Parathyroid adenoma (tissue), 2 donors: ENCODE data around the gene TMEM14C.
"Not testable (repeated sequence)": the region's sequence is repeated elsewhere in the genome, so short reads cannot be mapped to it uniquely, and the experiment has no call there.

Source experiments
- H2AFZ ChIP-seq: fragments of 300-600 bp; sonication (generic); one replicate; pipeline ENCODE4 v1.7.0; 2017; ENCODE audit warnings: antibody characterized with exemption, mild to moderate bottlenecking
- H3K27ac ChIP-seq: fragments of 300-600 bp; sonication (generic); one replicate; pipeline ENCODE4 v1.7.0; 2017
- H3K27me3 ChIP-seq: fragments of 300-600 bp; sonication (generic); one replicate; pipeline ENCODE4 v1.7.0; 2017; ENCODE audit warnings: low read length; ENCODE audit not compliant: control insufficient read depth, insufficient read depth
- H3K36me3 ChIP-seq: fragments of 300-600 bp; sonication (generic); one replicate; pipeline ENCODE4 v1.7.0; 2017; ENCODE audit warnings: low read length; ENCODE audit not compliant: control insufficient read depth, insufficient read depth
- H3K4me1 ChIP-seq: fragments of 300-600 bp; sonication (generic); one replicate; pipeline ENCODE4 v1.7.0; 2017; ENCODE audit warnings: control low read depth
- H3K4me2 ChIP-seq: fragments of 300-600 bp; sonication (generic); one replicate; pipeline ENCODE4 v1.7.0; 2017; ENCODE audit warnings: low read length
- H3K4me3 ChIP-seq: fragments of 300-600 bp; sonication (generic); one replicate; pipeline ENCODE4 v1.7.0; 2017; ENCODE audit warnings: low read depth, low read length
- H3K79me2 ChIP-seq: fragments of 300-600 bp; sonication (generic); one replicate; pipeline ENCODE4 v1.7.0; 2017; ENCODE audit warnings: control low read depth
- H3K9ac ChIP-seq: fragments of 300-600 bp; sonication (generic); one replicate; pipeline ENCODE4 v1.7.0; 2017; ENCODE audit warnings: mild to moderate bottlenecking
- H3K9me3 ChIP-seq: fragments of 300-600 bp; sonication (generic); one replicate; pipeline ENCODE4 v1.7.0; 2017; ENCODE audit warnings: low read length; ENCODE audit not compliant: control insufficient read depth
- TF ChIP-seq, protein P1 (sequence below): fragments of 300-600 bp; sonication (generic); IDR thresholded peaks from one replicate; pipeline ENCODE4 v1.7.0; 2017; ENCODE audit warnings: antibody characterized with exemption, mild to moderate bottlenecking
- donor health status: primary hyperparathyroidism.

Gene TMEM14C

GRCh38 chr6:10736731-10737130, 13.9 kb downstream of the TMEM14C start:
- Histone ChIP-seq H3K9ac (no peak overlapping the region), H3K36me3 (no peaks in the 10 kb centered on the region), H3K4me3 (no peak overlapping the region), H2AFZ (no peak overlapping the region), H3K27ac (no peak overlapping the region), H3K9me3 (no peaks in the 10 kb centered on the region), H3K79me2 (peaks cover 4% of the 10 kb centered on the region), H3K4me2 (no peak overlapping the region), H3K4me1 (peaks cover 10% of the 10 kb centered on the region), H3K27me3 (no peaks in the 10 kb centered on the region)
- TF ChIP-seq, protein P1, sequence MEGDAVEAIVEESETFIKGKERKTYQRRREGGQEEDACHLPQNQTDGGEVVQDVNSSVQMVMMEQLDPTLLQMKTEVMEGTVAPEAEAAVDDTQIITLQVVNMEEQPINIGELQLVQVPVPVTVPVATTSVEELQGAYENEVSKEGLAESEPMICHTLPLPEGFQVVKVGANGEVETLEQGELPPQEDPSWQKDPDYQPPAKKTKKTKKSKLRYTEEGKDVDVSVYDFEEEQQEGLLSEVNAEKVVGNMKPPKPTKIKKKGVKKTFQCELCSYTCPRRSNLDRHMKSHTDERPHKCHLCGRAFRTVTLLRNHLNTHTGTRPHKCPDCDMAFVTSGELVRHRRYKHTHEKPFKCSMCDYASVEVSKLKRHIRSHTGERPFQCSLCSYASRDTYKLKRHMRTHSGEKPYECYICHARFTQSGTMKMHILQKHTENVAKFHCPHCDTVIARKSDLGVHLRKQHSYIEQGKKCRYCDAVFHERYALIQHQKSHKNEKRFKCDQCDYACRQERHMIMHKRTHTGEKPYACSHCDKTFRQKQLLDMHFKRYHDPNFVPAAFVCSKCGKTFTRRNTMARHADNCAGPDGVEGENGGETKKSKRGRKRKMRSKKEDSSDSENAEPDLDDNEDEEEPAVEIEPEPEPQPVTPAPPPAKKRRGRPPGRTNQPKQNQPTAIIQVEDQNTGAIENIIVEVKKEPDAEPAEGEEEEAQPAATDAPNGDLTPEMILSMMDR, result no peak

- Histone ChIP-seq H3K4me3 (no peak overlapping the region), H3K4me1 (no peaks in the 10 kb centered on the region), H3K9ac (no peak overlapping the region), H3K27me3 (no peaks in the 10 kb centered on the region), H3K27ac (no peak overlapping the region), H3K79me2 (peaks cover 4% of the 10 kb centered on the region), H3K4me2 (no peak overlapping the region), H3K9me3 (no peaks in the 10 kb centered on the region), H2AFZ (no peak overlapping the region), H3K36me3 (no peaks in the 10 kb centered on the region)
- TF ChIP-seq, protein P1, result no peak
Observed at GRCh38 chr6:10740061-10740460, 17.2 kb downstream of the TMEM14C start.

- H3K4me1 ChIP-seq, H3K36me3 ChIP-seq, H3K27ac ChIP-seq, H3K79me2 ChIP-seq, H3K27me3 ChIP-seq, H3K9me3 ChIP-seq, H3K4me2 ChIP-seq, H3K4me3 ChIP-seq, H3K9ac ChIP-seq, H2AFZ ChIP-seq: not testable (repeated sequence)
Observed at GRCh38 chr6:10741643-10742042, 18.8 kb downstream of the TMEM14C start.

DNA sequence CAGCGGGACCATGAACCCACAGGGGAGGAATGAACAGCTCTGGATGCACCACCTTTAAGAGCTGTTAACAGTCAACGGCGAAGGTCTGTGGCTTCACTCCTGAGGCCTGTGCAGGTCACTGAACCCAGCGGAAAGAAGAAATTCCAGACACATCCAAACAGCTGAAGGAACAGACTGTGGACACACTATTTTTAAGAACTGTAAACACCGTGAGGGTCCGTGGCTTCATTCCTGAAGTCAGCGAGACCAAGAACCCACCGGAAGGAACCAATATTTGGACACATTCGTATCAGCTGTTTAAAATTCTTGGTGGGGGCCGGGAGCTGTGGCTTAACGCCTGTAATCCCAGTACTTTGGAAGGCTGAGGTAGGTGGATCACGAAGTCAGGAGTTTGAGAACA, 19.4 kb downstream of the TMEM14C start:
- no peaks in the 10 kb centered on the region for H3K27me3 ChIP-seq
- H3K4me2 ChIP-seq, result no peak overlapping the region
- TF ChIP-seq, protein P1, result no peak
- H3K9ac ChIP-seq, result no peak overlapping the region
- no peak overlapping the region for H3K4me3 ChIP-seq
- H3K4me1 ChIP-seq, result no peaks in the 10 kb centered on the region
- H2AFZ ChIP-seq, result no peak overlapping the region
- H3K36me3 ChIP-seq, result no peaks in the 10 kb centered on the region
- no peaks in the 10 kb centered on the region for H3K9me3 ChIP-seq
- H3K79me2 ChIP-seq, result peaks cover 4% of the 10 kb centered on the region
- H3K27ac ChIP-seq, result no peak overlapping the region

DNA sequence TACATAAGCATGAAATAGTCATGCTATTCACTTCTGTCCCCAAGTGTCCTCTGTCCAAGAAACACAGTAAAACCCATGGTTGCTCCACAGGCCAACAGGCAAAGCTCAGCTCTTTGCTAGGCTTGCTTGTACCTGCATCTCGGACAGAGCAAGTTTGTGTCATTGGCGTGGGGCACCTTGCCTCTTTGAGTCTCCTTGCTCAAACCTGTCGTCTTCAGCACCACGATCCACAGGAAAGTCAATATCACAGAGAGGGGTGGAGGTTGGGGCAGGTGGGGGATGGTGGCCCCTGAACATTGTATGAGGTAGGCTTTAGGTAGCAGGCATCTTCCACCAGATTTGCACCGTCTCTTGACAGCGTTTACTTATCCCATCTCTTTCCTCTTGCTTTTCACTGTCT, 20.6 kb downstream of the TMEM14C start:
- H3K36me3 ChIP-seq, result no peaks in the 10 kb centered on the region
- no peaks in the 10 kb centered on the region for H3K9me3 ChIP-seq
- H3K4me1 ChIP-seq, result peaks cover 3% of the 10 kb centered on the region
- TF ChIP-seq, protein P1, result no peak
- H3K9ac ChIP-seq, result no peak overlapping the region
- H3K4me2 ChIP-seq, result no peak overlapping the region
- no peak overlapping the region for H3K27ac ChIP-seq
- peaks cover 11% of the 10 kb centered on the region for H3K79me2 ChIP-seq
- H3K27me3 ChIP-seq, result no peaks in the 10 kb centered on the region
- H2AFZ ChIP-seq, result no peak overlapping the region
- H3K4me3 ChIP-seq, result no peak overlapping the region
